K562 (cell line): ENCODE measurements around the gene EXTL1. TPM values are rescaled to one million over a fixed set of nuclear protein-coding genes. Genes with fewer than 3 reads are reported as not detected.
A peak's percentile ranks its signal among the peaks of the same experiment; 100 is the strongest.

ENCODE experiments used
- ARID2 ChIP-seq: fragments of 450-650 bp; IDR thresholded peaks from 2 replicates; pipeline ENCODE4 v1.6.1; 2017; ENCODE audit warnings: antibody characterized with exemption, mild to moderate bottlenecking
- ATF3 ChIP-seq, 2 experiments: fragments of 450-650 bp in 1 of 2; sonication (generic) in 1 of 2; formaldehyde crosslinking in 1 of 2; IDR thresholded peaks in 1 of 2; conservative IDR thresholded peaks in 1 of 2; 2 replicates each; pipeline versions ENCODE4 v1.6.1 to v1.8.1; 2016 to 2023; ENCODE audit warnings: mild to moderate bottlenecking in 2 of 2, moderate library complexity in 2 of 2, inconsistent platforms in 1 of 2, missing genetic modification reagents in 1 of 2
- EP400 ChIP-seq: fragments of 450-650 bp; IDR thresholded peaks from 2 replicates; pipeline ENCODE4 v1.6.1; 2017; ENCODE audit warnings: antibody characterized with exemption, mild to moderate bottlenecking, moderate library complexity
- ESRRA ChIP-seq: fragments of 450-650 bp; IDR thresholded peaks from 2 replicates; pipeline ENCODE4 v1.6.1; 2014; ENCODE audit warnings: low read depth, mild to moderate bottlenecking, moderate library complexity, borderline replicate concordance
- GATAD2B ChIP-seq: fragments of 450-650 bp; IDR thresholded peaks from 2 replicates; pipeline ENCODE4 v1.6.1; 2017; ENCODE audit warnings: mild to moderate bottlenecking, borderline replicate concordance
- HBP1 ChIP-seq: fragments of 450-650 bp; formaldehyde crosslinking; IDR thresholded peaks from 2 replicates; pipeline ENCODE4 v1.4.0; 2022; ENCODE audit warnings: missing genetic modification characterization
- HMGN3 ChIP-seq: IDR thresholded peaks from 2 replicates; pipeline ENCODE4 v1.6.1; 2011; ENCODE audit warnings: borderline replicate concordance, low read depth, mild to moderate bottlenecking, mixed read lengths, low read length; ENCODE audit not compliant: insufficient read length; ENCODE audit errors: extremely low read depth
- HMGXB4 ChIP-seq: sonication (generic); formaldehyde crosslinking; IDR thresholded peaks from 2 replicates; pipeline ENCODE4 v1.8.1; 2023; ENCODE audit warnings: mild to moderate bottlenecking, missing genetic modification reagents
- JUND ChIP-seq, 2 experiments: IDR thresholded peaks; 2 replicates in 1 of 2; 3 replicates in 1 of 2; pipeline ENCODE4 v1.6.1; 2011; ENCODE audit warnings: borderline replicate concordance in 2 of 2, low read depth in 2 of 2, low read length in 2 of 2, improper control_type of control experiment in 1 of 2, missing biosample characterization in 1 of 2, missing genetic modification characterization in 1 of 2, missing genetic modification reagents in 1 of 2
- L3MBTL2 ChIP-seq: fragments of 450-650 bp; IDR thresholded peaks from 2 replicates; pipeline ENCODE4 v1.6.1; 2016; ENCODE audit warnings: mild to moderate bottlenecking, moderate library complexity
- LEF1 ChIP-seq: fragments of 450-650 bp; IDR thresholded peaks from 2 replicates; pipeline ENCODE4 v1.6.1; 2016; ENCODE audit warnings: mild to moderate bottlenecking
- NFRKB ChIP-seq: fragments of 450-650 bp; IDR thresholded peaks from 2 replicates; pipeline ENCODE4 v1.6.1; 2016; ENCODE audit warnings: low read depth
- SAP30 ChIP-seq: fragments of 200-600 bp; sonication (generic); IDR thresholded peaks from 2 replicates; pipeline ENCODE4 v1.6.1; 2012; ENCODE audit warnings: borderline replicate concordance, low read depth, mild to moderate bottlenecking, moderate library complexity, low read length, control low read depth, inconsistent platforms; ENCODE audit not compliant: insufficient read depth, poor library complexity, severe bottlenecking
- SMARCE1 ChIP-seq: fragments of 450-650 bp; IDR thresholded peaks from 2 replicates; pipeline ENCODE4 v1.7.1; 2016; ENCODE audit warnings: mild to moderate bottlenecking
- SRF ChIP-seq, 2 experiments: fragments of 250-450, 450-650 bp in 1 of 2; sonication (Bioruptor Pico) in 1 of 2; sonication (generic) in 1 of 2; formaldehyde crosslinking; IDR thresholded peaks; 2 replicates each; pipeline versions ENCODE4 v1.5.0 to v1.5.1; 2020 to 2022; ENCODE audit warnings: mild to moderate bottlenecking in 1 of 2, missing genetic modification reagents in 1 of 2
- STAT5A ChIP-seq: IDR thresholded peaks from 2 replicates; pipeline ENCODE4 v1.6.1; 2012; ENCODE audit warnings: low read length, inconsistent platforms, borderline replicate concordance
- TFAP4 ChIP-seq: sonication (generic); formaldehyde crosslinking; IDR thresholded peaks from 2 replicates; pipeline ENCODE4 v1.8.0; 2022; ENCODE audit warnings: missing genetic modification reagents, mild to moderate bottlenecking, moderate library complexity, borderline replicate concordance
- YY1 ChIP-seq, 3 experiments: IDR thresholded peaks; 2 replicates each; pipeline ENCODE4 v1.6.1; 2011; ENCODE audit warnings: low read length in 2 of 3, mild to moderate bottlenecking in 2 of 3, moderate library complexity in 2 of 3, borderline replicate concordance in 1 of 3, control low read depth in 1 of 3, low read depth in 1 of 3; ENCODE audit not compliant: insufficient read depth in 3 of 3, insufficient replicate concordance in 2 of 3, control insufficient read depth in 1 of 3, insufficient read length in 1 of 3; ENCODE audit errors: extremely low read depth in 1 of 3
- ZNF41 ChIP-seq: fragments of 250-450 bp; sonication (Bioruptor Pico); conservative IDR thresholded peaks from 2 replicates; pipeline ENCODE4 v1.4.0; 2020; ENCODE audit warnings: mild to moderate bottlenecking
- polyA plus RNA-seq, 8 experiments: library from polyadenylated mRNA; depleted of rRNA in 4 of 8; stranded (reverse) in 5 of 8; unstranded in 3 of 8; fragments of >200 nt; fragmentation: Nextera tagmentation in 2 of 8; fragmentation: Illumina TruSeq in 1 of 8; extraction: Ambion mirVana in 2 of 8; extraction: Trizol in 1 of 8; gene quantifications; 2 replicates each; pipeline versions ENCODE4 v1.2.1 to v1.2.3, GENCODE V29; 2011 to 2014; ENCODE audit warnings: inconsistent platforms in 1 of 8, missing spikeins in 1 of 8
- total RNA-seq, 7 experiments: library from RNA; depleted of rRNA in 6 of 7; stranded (reverse); fragments of >200 nt in 6 of 7; fragmentation: Illumina TruSeq in 2 of 7; extraction: Trizol in 2 of 7; gene quantifications; 2 replicates each; pipeline versions ENCODE4 v1.2.1 to v1.2.3, GENCODE V29; 2011 to 2021; ENCODE audit warnings: low replicate concordance in 1 of 7

The EXTL1 gene
- total and polyA plus RNA-seq, 9 of the 15 experiments (the other 6 are each of a cell fraction or from before 2014, with no cell fraction given) = 0.04 to 0.23 (median 0.08) TPM; not detected in 3

GRCh38 chr1:26035959-26036755, 14.6 kb downstream of the EXTL1 start (continued):
- TF ChIP-seq TFAP4 (CRISPR knock-in tag) (peak; percentile 65), SMARCE1 (0 out of 2 replicates have a peak, but pooled peaks have one; percentile 9), GATAD2B (peak; percentile 56; the same call in 1 of the 2 replicates), EP400 (peak; percentile 66), ATF3 (IDR thresholded peaks at IDR 0.05) (peak; percentile 81), ATF3 (CRISPR knock-in tag; conservative IDR thresholded peaks at IDR 0.05) (0 out of 2 replicates have a peak, but pooled peaks have one; percentile 25), L3MBTL2 (peak; percentile 47; the same call in 1 of the 2 replicates), YY1 (IDR thresholded peaks at IDR 0.05; ENCODE audit: borderline replicate concordance in 1 of 3, control insufficient read depth in 1 of 3, extremely low read depth in 1 of 3, insufficient read depth in 3 of 3, insufficient read length in 1 of 3, insufficient replicate concordance in 2 of 3, low read depth in 1 of 3, low read length in 2 of 3) (peak in 2 of 3 experiments; percentile 7 to 54), HBP1 (CRISPR knock-in tag) (0 out of 2 replicates have a peak, but pooled peaks have one; percentile 2), ARID2 (peak; percentile 94), LEF1 (peak; percentile 56; the same call in 1 of the 2 replicates), ZNF41 (CRISPR knock-in tag) (no peak), NFRKB (peak; percentile 13; the same call in 1 of the 2 replicates), HMGXB4 (CRISPR knock-in tag) (peak; percentile 59; the same call in 1 of the 2 replicates), STAT5A (no peak), SRF (CRISPR knock-in tag; IDR thresholded peaks at IDR 0.05) (peak in 1 of 2 experiments; percentile 65; a peak in 1 of 4 replicates), HMGN3 (peak; percentile 54), SAP30 (no peak), JUND (IDR thresholded peaks at IDR 0.05; ENCODE audit: borderline replicate concordance, low read depth, low read length) (peak; percentile 85), JUND (tag; IDR thresholded peaks at IDR 0.05; ENCODE audit: borderline replicate concordance, low read depth, low read length) (no peak; the same call in 2 of the 3 replicates), ESRRA (peak; percentile 28; the same call in 1 of the 2 replicates)
